Stimulated activated naive CD8-positive, alpha-beta T cell treated with anti-CD3 and anti-CD28 coated beads, Interleukin-15, amount 100 ng/mL, for 72 hours (primary cell): ENCODE measurements around the gene SS18L1.
A peak's percentile ranks its signal among the peaks of the same experiment; 100 is the strongest.

Experiments
- ATAC-seq: fragments of 150-1000 bp; cut with Tn5 transposase; 2 replicates; pipeline ENCODE4 v1.10.0; 2021; ENCODE audit warnings: mild to moderate bottlenecking, moderate library complexity
- DNase-seq, 2 donors: peaks; one replicate each; pipeline ENCODE4 v3.0.0; 2021 to 2022
- H3K27ac Mint-ChIP-seq, 2 donors: one replicate each; pipeline ENCODE4 v1.8.0; 2022; ENCODE audit warnings: mild to moderate bottlenecking in 2 of 2, mixed read lengths in 2 of 2, moderate library complexity in 2 of 2
- H3K27me3 Mint-ChIP-seq: one replicate; pipeline ENCODE4 v1.8.0; 2022; ENCODE audit warnings: mixed read lengths
- H3K4me1 Mint-ChIP-seq: one replicate; pipeline ENCODE4 v1.8.0; 2022; ENCODE audit warnings: mild to moderate bottlenecking, mixed read lengths
- H3K4me3 Mint-ChIP-seq, 2 donors: one replicate each; pipeline ENCODE4 v1.8.0; 2022; ENCODE audit warnings: mild to moderate bottlenecking in 2 of 2, mixed read lengths in 2 of 2, moderate library complexity in 1 of 2
- H3K9me3 Mint-ChIP-seq, 2 donors: one replicate each; pipeline ENCODE4 v1.8.0; 2022; ENCODE audit warnings: mixed read lengths in 2 of 2

The SS18L1 gene

GRCh38 chr20:62164879-62165761, 21.6 kb downstream of the SS18L1 start:
- no peak overlapping the region for H3K4me3 Mint-ChIP-seq
- no peak for ATAC-seq
- peaks cover 7% of the 10 kb centered on the region for H3K4me1 Mint-ChIP-seq
- no peak overlapping the region for H3K27ac Mint-ChIP-seq
- no peaks in the 10 kb centered on the region for H3K9me3 Mint-ChIP-seq
- H3K27me3 Mint-ChIP-seq: no peaks in the 10 kb centered on the region
- no peak for DNase-seq

GRCh38 chr20:62165762-62166399, 22.3 kb downstream of the SS18L1 start:
- no peak overlapping the region for H3K27ac Mint-ChIP-seq
- DNase-seq: no peak
- ATAC-seq: no peak
- no peak overlapping the region for H3K4me3 Mint-ChIP-seq
- H3K9me3 Mint-ChIP-seq: no peaks in the 10 kb centered on the region
- H3K27me3 Mint-ChIP-seq: no peaks in the 10 kb centered on the region
- no peaks in the 10 kb centered on the region for H3K4me1 Mint-ChIP-seq

GRCh38 chr20:62167474-62167873, 23.9 kb downstream of the SS18L1 start:
- no peak for DNase-seq
- no peaks in the 10 kb centered on the region for H3K4me1 Mint-ChIP-seq
- no peaks in the 10 kb centered on the region for H3K9me3 Mint-ChIP-seq
- ATAC-seq: no peak
- H3K27me3 Mint-ChIP-seq: no peaks in the 10 kb centered on the region
- no peak overlapping the region for H3K27ac Mint-ChIP-seq
- no peak overlapping the region for H3K4me3 Mint-ChIP-seq

GRCh38 chr20:62168061-62168460, 24.5 kb downstream of the SS18L1 start:
- Mint-ChIP-seq H3K27me3 (no peaks in the 10 kb centered on the region), H3K27ac (no peak overlapping the region)

GRCh38 chr20:62168890-62169435, 25.4 kb downstream of the SS18L1 start:
- ATAC-seq (no peak), DNase-seq (no peak)
- no peak overlapping the region for H3K27ac Mint-ChIP-seq
- H3K9me3 Mint-ChIP-seq: no peaks in the 10 kb centered on the region
- no peaks in the 10 kb centered on the region for H3K4me1 Mint-ChIP-seq
- no peaks in the 10 kb centered on the region for H3K27me3 Mint-ChIP-seq
- H3K4me3 Mint-ChIP-seq: no peak overlapping the region

More at GRCh38 chr20:62168061-62168460, 24.5 kb downstream of the SS18L1 start:
- Mint-ChIP-seq H3K4me3 (no peak overlapping the region), H3K9me3 (no peaks in the 10 kb centered on the region), H3K4me1 (no peaks in the 10 kb centered on the region)
- DNase-seq (no peak), ATAC-seq (no peak)

- Mint-ChIP-seq H3K27ac (no peak overlapping the region), H3K9me3 (no peaks in the 10 kb centered on the region), H3K27me3 (no peaks in the 10 kb centered on the region), H3K4me3 (no peak overlapping the region), H3K4me1 (no peaks in the 10 kb centered on the region)
- DNase-seq (no peak), ATAC-seq (no peak)
Measured at GRCh38 chr20:62170536-62170935, 27.0 kb downstream of the SS18L1 start.

- Mint-ChIP-seq H3K4me1 (no peaks in the 10 kb centered on the region), H3K27ac (peak overlapping the region in 1 of 2 donors; percentile 42), H3K9me3 (no peaks in the 10 kb centered on the region), H3K4me3 (no peak overlapping the region), H3K27me3 (no peaks in the 10 kb centered on the region)
- no peak for ATAC-seq
- no peak for DNase-seq
Measured at GRCh38 chr20:62171245-62171644, 27.7 kb downstream of the SS18L1 start.

- no peak for ATAC-seq
- Mint-ChIP-seq H3K9me3 (no peaks in the 10 kb centered on the region), H3K4me1 (no peaks in the 10 kb centered on the region), H3K27me3 (no peaks in the 10 kb centered on the region), H3K27ac (no peak overlapping the region), H3K4me3 (no peak overlapping the region)
- no peak for DNase-seq
Measured at GRCh38 chr20:62172666-62173065, 29.1 kb downstream of the SS18L1 start.

- DNase-seq: no peak
- Mint-ChIP-seq H3K27ac (no peak overlapping the region), H3K4me1 (no peaks in the 10 kb centered on the region), H3K4me3 (no peak overlapping the region), H3K27me3 (no peaks in the 10 kb centered on the region), H3K9me3 (no peaks in the 10 kb centered on the region)
- ATAC-seq: no peak
Measured at GRCh38 chr20:62174021-62174804, 30.6 kb downstream of the SS18L1 start.

GRCh38 chr20:62174870-62175624, 31.5 kb downstream of the SS18L1 start:
- H3K4me1 Mint-ChIP-seq: no peaks in the 10 kb centered on the region
- no peak for DNase-seq
- no peaks in the 10 kb centered on the region for H3K9me3 Mint-ChIP-seq
- H3K4me3 Mint-ChIP-seq: no peak overlapping the region
- no peaks in the 10 kb centered on the region for H3K27me3 Mint-ChIP-seq
- no peak for ATAC-seq
- no peak overlapping the region for H3K27ac Mint-ChIP-seq

- DNase-seq (no peak), ATAC-seq (no peak)
- no peaks in the 10 kb centered on the region for H3K27me3 Mint-ChIP-seq
- no peak overlapping the region for H3K4me3 Mint-ChIP-seq
- H3K4me1 Mint-ChIP-seq: no peaks in the 10 kb centered on the region
- no peak overlapping the region for H3K27ac Mint-ChIP-seq
- H3K9me3 Mint-ChIP-seq: no peaks in the 10 kb centered on the region
Measured at GRCh38 chr20:62175711-62176110, 32.1 kb downstream of the SS18L1 start.

GRCh38 chr20:62176866-62177265, 33.3 kb downstream of the SS18L1 start:
- H3K27me3 Mint-ChIP-seq: no peaks in the 10 kb centered on the region
- no peak overlapping the region for H3K4me3 Mint-ChIP-seq
- ATAC-seq: no peak
- peaks cover 3% of the 10 kb centered on the region for H3K4me1 Mint-ChIP-seq
- no peak overlapping the region for H3K27ac Mint-ChIP-seq
- no peak for DNase-seq
- H3K9me3 Mint-ChIP-seq: no peaks in the 10 kb centered on the region

- DNase-seq (no peak), ATAC-seq (no peak)
- no peak overlapping the region for H3K27ac Mint-ChIP-seq
- no peaks in the 10 kb centered on the region for H3K9me3 Mint-ChIP-seq
- peaks cover 8% of the 10 kb centered on the region for H3K4me1 Mint-ChIP-seq
- H3K27me3 Mint-ChIP-seq: no peaks in the 10 kb centered on the region
- H3K4me3 Mint-ChIP-seq: no peak overlapping the region
Measured at GRCh38 chr20:62177307-62177706, 33.7 kb downstream of the SS18L1 start.

GRCh38 chr20:62178316-62179161, 35.0 kb downstream of the SS18L1 start:
- no peaks in the 10 kb centered on the region for H3K27me3 Mint-ChIP-seq
- H3K4me1 Mint-ChIP-seq: peaks cover 15% of the 10 kb centered on the region
- no peak overlapping the region for H3K4me3 Mint-ChIP-seq
- no peak overlapping the region for H3K27ac Mint-ChIP-seq
- DNase-seq (no peak), ATAC-seq (no peak)
- no peaks in the 10 kb centered on the region for H3K9me3 Mint-ChIP-seq
